ENCODE data around the gene HTN3.

GRCh38 chr4:69994782-69995181 lies 33.5 kb upstream of the HTN3 start:
- TF ChIP-seq FOXK1 (CRISPR knock-in tag; IDR thresholded peaks at IDR 0.05): no peak
- no peak for TF ChIP-seq CREB1 (CRISPR knock-in tag; IDR thresholded peaks at IDR 0.05)
- TF ChIP-seq CTCF (IDR thresholded peaks at IDR 0.05): no peak

Measured in WTC11 (cell line).